ENCODE results near the gene DRC7. TPM values are rescaled to one million over a fixed set of nuclear protein-coding genes. Genes with fewer than 3 reads are reported as not detected.

The DRC7 gene
- total and polyA plus RNA-seq, 7 donors: not detected

GRCh38 chr16:57660715-57661463, 33.7 kb upstream of the DRC7 start:
- H3K36me3 ChIP-seq: no peaks in the 10 kb centered on the region
- H3K4me3 ChIP-seq: no peak overlapping the region
- no peaks in the 10 kb centered on the region for H3K27me3 ChIP-seq
- no peaks in the 10 kb centered on the region for H3K4me1 ChIP-seq
- 87 to 90% methylated on average over 11 of the region's 11 CpGs for WGBS, 2 donors
- DNase-seq: no peak
- no peak overlapping the region for H3K27ac ChIP-seq
- no peak for TF ChIP-seq EP300 (IDR thresholded peaks at IDR 0.05)
- TF ChIP-seq POLR2A (IDR thresholded peaks at IDR 0.05): no peak
- TF ChIP-seq POLR2AphosphoS5 (IDR thresholded peaks at IDR 0.05): no peak
- TF ChIP-seq CTCF (IDR thresholded peaks at IDR 0.05): no peak
- no peaks in the 10 kb centered on the region for H3K9me3 ChIP-seq
- intact Hi-C loops (cut with DNase I): no loop called here

- H3K36me3 ChIP-seq: no peaks in the 10 kb centered on the region
- no peaks in the 10 kb centered on the region for H3K9me3 ChIP-seq
- DNase-seq: no peak
- H3K4me1 ChIP-seq: no peaks in the 10 kb centered on the region
- no peak for TF ChIP-seq POLR2AphosphoS5 (IDR thresholded peaks at IDR 0.05)
- TF ChIP-seq POLR2A (IDR thresholded peaks at IDR 0.05): no peak
- no peak for TF ChIP-seq CTCF (IDR thresholded peaks at IDR 0.05)
- no peak for TF ChIP-seq EP300 (IDR thresholded peaks at IDR 0.05)
- no peak overlapping the region for H3K27ac ChIP-seq
- H3K4me3 ChIP-seq: no peak overlapping the region
- intact Hi-C loops (cut with DNase I): no loop called here
- WGBS, 2 donors: 80 to 95% methylated on average over 7 of the region's 7 CpGs
- no peaks in the 10 kb centered on the region for H3K27me3 ChIP-seq
These were observed 33.1 kb upstream of the DRC7 start for GRCh38 chr16:57661510-57661909.

GRCh38 chr16:57661936-57662906, 32.4 kb upstream of the DRC7 start:
- no peak overlapping the region for H3K27ac ChIP-seq
- H3K36me3 ChIP-seq: no peaks in the 10 kb centered on the region
- no peaks in the 10 kb centered on the region for H3K4me1 ChIP-seq
- no peaks in the 10 kb centered on the region for H3K27me3 ChIP-seq
- no peak overlapping the region for H3K4me3 ChIP-seq
- TF ChIP-seq EP300 (IDR thresholded peaks at IDR 0.05): no peak
- 88 to 90% methylated on average over 20 of the region's 20 CpGs for WGBS, 2 donors
- no peak for DNase-seq
- no peaks in the 10 kb centered on the region for H3K9me3 ChIP-seq
- intact Hi-C loops (cut with DNase I): no loop called here

- intact Hi-C loops (cut with DNase I): no loop called here
- no peak for DNase-seq
- no peaks in the 10 kb centered on the region for H3K9me3 ChIP-seq
- WGBS, 2 donors: 88 to 89% methylated on average over 21 of the region's 21 CpGs
- no peak overlapping the region for H3K27ac ChIP-seq
- no peak overlapping the region for H3K4me3 ChIP-seq
- TF ChIP-seq CTCF (IDR thresholded peaks at IDR 0.05): no peak
- TF ChIP-seq POLR2AphosphoS5 (IDR thresholded peaks at IDR 0.05): no peak
- no peak for TF ChIP-seq EP300 (IDR thresholded peaks at IDR 0.05)
- TF ChIP-seq POLR2A (IDR thresholded peaks at IDR 0.05): no peak
- H3K27me3 ChIP-seq: no peaks in the 10 kb centered on the region
- H3K4me1 ChIP-seq: no peaks in the 10 kb centered on the region
- no peaks in the 10 kb centered on the region for H3K36me3 ChIP-seq
These were observed 31.2 kb upstream of the DRC7 start for GRCh38 chr16:57663436-57663835.
